OCI-LY1 (cell line): ENCODE data around the gene C19orf85.

ENCODE experiments used
- CTCF ChIP-seq: fragments of 200-600 bp; sonication (generic), shearing (Covaris generic); IDR thresholded peaks from 2 replicates; pipeline ENCODE4 v1.5.1; 2017; ENCODE audit warnings: mild to moderate bottlenecking, antibody characterized with exemption, low read length, moderate library complexity, mixed read lengths
- EZH2 ChIP-seq: fragments of 200-600 bp; sonication (generic), shearing (Covaris generic); IDR thresholded peaks from 2 replicates; pipeline ENCODE4 v1.8.0; 2017; ENCODE audit warnings: borderline replicate concordance, mixed run types, mild to moderate bottlenecking, antibody characterized with exemption, low read length, moderate library complexity, mixed read lengths

GRCh38 chr19:55452749-55453346 lies 11.7 kb downstream of the C19orf85 start:
- no peak for TF ChIP-seq CTCF
- no peak for TF ChIP-seq EZH2
